Panc1 (cell line): ENCODE measurements around the gene RAC2.

Experiments
- CTCF ChIP-seq: fragments of 450-650 bp; IDR thresholded peaks from 2 replicates; pipeline ENCODE4 v1.5.1; 2017; ENCODE audit warnings: mild to moderate bottlenecking
- POLR2AphosphoS5 ChIP-seq: IDR thresholded peaks from 2 replicates; pipeline ENCODE4 v1.6.1; 2012; ENCODE audit warnings: mild to moderate bottlenecking, low read depth, low read length, moderate library complexity

GRCh38 chr22:37182949-37183245 lies 61.2 kb downstream of the RAC2 start:
- no peak for TF ChIP-seq CTCF
- no peak for TF ChIP-seq POLR2AphosphoS5
